Large intestine (tissue), 3 donors: ENCODE results near the gene PALS2. TPM values are rescaled to one million over a fixed set of nuclear protein-coding genes. Genes with fewer than 3 reads are reported as not detected.

Source experiments
- DNase-seq, 2 donors: peaks; one replicate each; pipeline versions ENCODE4 v3.0.0 to v3.0.0-alpha.2; 2013
- H3K27ac ChIP-seq: one replicate; pipeline ENCODE4 v1.5.1; 2013; ENCODE audit warnings: low read length
- H3K27me3 ChIP-seq: 2 replicates; pipeline ENCODE4 v1.6.1; 2013; ENCODE audit warnings: low read length; ENCODE audit not compliant: control insufficient read depth, insufficient read depth
- H3K36me3 ChIP-seq: 2 replicates; pipeline ENCODE4 v1.6.1; 2013; ENCODE audit warnings: low read length; ENCODE audit not compliant: control insufficient read depth, insufficient read depth
- H3K4me1 ChIP-seq: one replicate; pipeline ENCODE4 v1.6.1; 2013; ENCODE audit warnings: low read length; ENCODE audit not compliant: control insufficient read depth, insufficient read depth
- H3K4me3 ChIP-seq: one replicate; pipeline ENCODE4 v1.5.1; 2013; ENCODE audit warnings: low read length
- H3K9me3 ChIP-seq: one replicate; pipeline ENCODE4 v1.6.1; 2013; ENCODE audit warnings: mild to moderate bottlenecking, low read depth, low read length, moderate library complexity; ENCODE audit not compliant: control insufficient read depth
- WGBS: methylation state at CpG from one replicate; pipeline ENCODE4 v1.1.5; 2013; ENCODE audit warnings: low lambda C conversion rate; ENCODE audit not compliant: insufficient coverage; 5-methylcytosine and 5-hydroxymethylcytosine counted together
- polyA plus RNA-seq: library from polyadenylated mRNA; unstranded; fragments of 120-200 nt; gene quantifications from one replicate; pipeline ENCODE4 v1.2.1, GENCODE V29; 2013

The PALS2 gene
- polyA plus RNA-seq, 1 donor = 9.5 TPM

GRCh38 chr7:24611130-24611529 is 37.9 kb downstream of the PALS2 start:
- no peak for DNase-seq
- Histone ChIP-seq H3K36me3 (no peaks in the 10 kb centered on the region), H3K4me3 (no peak overlapping the region), H3K27ac (no peak overlapping the region), H3K4me1 (no peaks in the 10 kb centered on the region), H3K9me3 (no peaks in the 10 kb centered on the region), H3K27me3 (no peaks in the 10 kb centered on the region)
- 93% methylated on average over 2 of the region's 3 CpGs for WGBS

- H3K27ac ChIP-seq = no peak overlapping the region
- no peak overlapping the region for H3K4me3 ChIP-seq
- no CpG with 5 or more reads among the region's 2 CpGs for WGBS
- H3K27me3 ChIP-seq = no peaks in the 10 kb centered on the region
- DNase-seq = no peak
- H3K4me1 ChIP-seq = no peaks in the 10 kb centered on the region
- no peaks in the 10 kb centered on the region for H3K36me3 ChIP-seq
- H3K9me3 ChIP-seq = peaks cover 13% of the 10 kb centered on the region
These were observed 44.8 kb downstream of the PALS2 start for GRCh38 chr7:24617957-24618616.

- DNase-seq = no peak
- Histone ChIP-seq H3K36me3 (no peaks in the 10 kb centered on the region), H3K9me3 (peaks cover 13% of the 10 kb centered on the region), H3K27ac (no peak overlapping the region), H3K4me3 (no peak overlapping the region), H3K4me1 (no peaks in the 10 kb centered on the region), H3K27me3 (no peaks in the 10 kb centered on the region)
- 93% methylated on average over 2 of the region's 3 CpGs for whole genome bisulfite sequencing
These were observed 46.7 kb downstream of the PALS2 start for GRCh38 chr7:24619978-24620377.

- no peaks in the 10 kb centered on the region for H3K4me1 ChIP-seq
- H3K36me3 ChIP-seq = no peaks in the 10 kb centered on the region
- H3K4me3 ChIP-seq = no peak overlapping the region
- DNase-seq = no peak
- no CpG with 5 or more reads among the region's 1 CpG for WGBS
- no peak overlapping the region for H3K27ac ChIP-seq
- peaks cover 7% of the 10 kb centered on the region for H3K9me3 ChIP-seq
- no peaks in the 10 kb centered on the region for H3K27me3 ChIP-seq
These were observed 49.5 kb downstream of the PALS2 start for GRCh38 chr7:24622646-24623182.

Other genes with a start within 250 kb of the PALS2 start
- 87.6 TPM for gene GSDME, start 184.0 kb downstream of the PALS2 start, polyA plus RNA-seq